ENCODE measurements around the gene RHBDF1. TPM values are rescaled to one million over a fixed set of nuclear protein-coding genes. Genes with fewer than 3 reads are reported as not detected.
A peak's percentile ranks its signal among the peaks of the same experiment; 100 is the strongest.

The RHBDF1 gene
- total RNA-seq, 1 experiment from 2014 or later = 26.3 TPM

DNA sequence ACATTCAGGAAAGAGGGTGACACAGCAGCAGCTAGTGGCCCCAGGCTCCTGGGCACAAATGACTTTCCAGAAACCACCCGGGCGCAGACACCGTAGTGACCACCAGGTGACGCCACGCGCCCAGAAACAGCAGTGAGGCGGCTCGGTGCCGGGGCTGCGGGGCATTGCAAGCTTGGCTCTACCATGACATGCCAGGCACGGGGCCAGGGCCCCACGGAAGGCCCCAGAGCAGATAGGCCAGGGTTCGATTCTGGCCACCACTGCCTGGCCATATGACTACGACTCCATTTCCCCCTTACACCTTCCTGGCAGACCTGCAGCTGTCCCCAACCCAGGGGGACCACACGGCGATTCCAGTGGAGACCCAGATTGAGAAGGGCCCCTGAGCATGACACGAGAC, 6.7 kb downstream of the RHBDF1 start:
- Histone ChIP-seq H3K27ac (ENCODE audit: low read length) (no peak overlapping the region), H3K36me3 (ENCODE audit: low read depth, low read length) (no peaks in the 10 kb centered on the region), H3K9ac (ENCODE audit: low read length) (no peak overlapping the region), H3K9me2 (replicated peaks; ENCODE audit: low read length) (no peaks in the 10 kb centered on the region), H3K79me2 (ENCODE audit: low read length) (peaks cover 16% of the 10 kb centered on the region), H3K4me2 (ENCODE audit: low read length) (no peak overlapping the region), H3K4me1 (ENCODE audit: insufficient read depth, low read length) (peaks cover 15% of the 10 kb centered on the region), H3F3A (ENCODE audit: low read length, unreplicated experiment) (no peaks in the 10 kb centered on the region), H2AFZ (ENCODE audit: low read length) (no peak overlapping the region), H3K9me3 (ENCODE audit: low read length) (no peaks in the 10 kb centered on the region), H3K27me3 (ENCODE audit: low read length) (no peaks in the 10 kb centered on the region), H3K4me3 (ENCODE audit: low read length) (no peak overlapping the region), H4K20me1 (ENCODE audit: low read length) (no peaks in the 10 kb centered on the region)
- ChIA-PET POLR2A (ENCODE audit: unreplicated experiment) (no interaction called here), CTCF (interaction anchor here (0.6 to 1.3 kb wide), 3 partner anchors 12 to 119 kb away, joined by 3 to 14 read pairs (median 7); partner anchors contain the start of genes POLR3K and SNRNP25)
- TF ChIP-seq, protein P1, sequence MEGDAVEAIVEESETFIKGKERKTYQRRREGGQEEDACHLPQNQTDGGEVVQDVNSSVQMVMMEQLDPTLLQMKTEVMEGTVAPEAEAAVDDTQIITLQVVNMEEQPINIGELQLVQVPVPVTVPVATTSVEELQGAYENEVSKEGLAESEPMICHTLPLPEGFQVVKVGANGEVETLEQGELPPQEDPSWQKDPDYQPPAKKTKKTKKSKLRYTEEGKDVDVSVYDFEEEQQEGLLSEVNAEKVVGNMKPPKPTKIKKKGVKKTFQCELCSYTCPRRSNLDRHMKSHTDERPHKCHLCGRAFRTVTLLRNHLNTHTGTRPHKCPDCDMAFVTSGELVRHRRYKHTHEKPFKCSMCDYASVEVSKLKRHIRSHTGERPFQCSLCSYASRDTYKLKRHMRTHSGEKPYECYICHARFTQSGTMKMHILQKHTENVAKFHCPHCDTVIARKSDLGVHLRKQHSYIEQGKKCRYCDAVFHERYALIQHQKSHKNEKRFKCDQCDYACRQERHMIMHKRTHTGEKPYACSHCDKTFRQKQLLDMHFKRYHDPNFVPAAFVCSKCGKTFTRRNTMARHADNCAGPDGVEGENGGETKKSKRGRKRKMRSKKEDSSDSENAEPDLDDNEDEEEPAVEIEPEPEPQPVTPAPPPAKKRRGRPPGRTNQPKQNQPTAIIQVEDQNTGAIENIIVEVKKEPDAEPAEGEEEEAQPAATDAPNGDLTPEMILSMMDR (conservative IDR thresholded peaks at IDR 0.05; ENCODE audit: low read depth, low read length) = peak; percentile 89
- TF ChIP-seq EZH2 (IDR thresholded peaks at IDR 0.05; ENCODE audit: low read length, unreplicated experiment) = no peak
- no peak for TF ChIP-seq EZH2phosphoT487 (IDR thresholded peaks at IDR 0.05; ENCODE audit: borderline replicate concordance, low read length)
- DNase-seq = peak; percentile 74
- intact Hi-C loops (cut with micrococcal nuclease) = loop anchor here (1.0 kb wide), 1 partner anchor 31 kb away; no protein-coding TSS in a partner anchor
- ATAC-seq = peak; percentile 80
- no TSS peak for BruUV-seq (replicated peaks)

DNA sequence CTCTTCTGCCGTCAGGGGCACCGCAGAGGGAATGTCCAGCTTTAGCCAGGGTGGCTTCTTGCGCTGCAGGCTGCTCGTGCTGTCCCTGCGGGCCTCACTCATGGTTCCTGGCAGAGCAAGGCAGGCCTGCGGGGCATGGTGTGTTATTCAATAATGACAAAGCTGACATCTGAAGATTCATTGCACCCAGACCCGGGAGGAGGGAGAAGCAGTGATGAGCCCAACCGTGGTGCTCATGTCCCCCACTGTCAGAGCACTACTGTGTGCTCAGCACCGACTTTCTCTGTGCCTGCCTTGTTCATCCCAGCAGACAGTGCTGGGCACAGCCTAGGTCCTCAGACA, 7.5 kb downstream of the RHBDF1 start:
- ChIA-PET CTCF (no interaction called here), POLR2A (ENCODE audit: unreplicated experiment) (no interaction called here)
- H3K4me1 ChIP-seq (ENCODE audit: insufficient read depth, low read length) = peaks cover 6% of the 10 kb centered on the region; the same call in 1 of the 2 replicates
- no peaks in the 10 kb centered on the region for H3F3A ChIP-seq (ENCODE audit: low read length, unreplicated experiment)
- H3K36me3 ChIP-seq (ENCODE audit: low read depth, low read length) = no peaks in the 10 kb centered on the region
- H3K4me3 ChIP-seq (ENCODE audit: low read length) = no peak overlapping the region
- peaks cover 8% of the 10 kb centered on the region; the same call in 1 of the 2 replicates for H3K79me2 ChIP-seq (ENCODE audit: low read length)
- H3K9me2 ChIP-seq (replicated peaks; ENCODE audit: low read length) = no peaks in the 10 kb centered on the region
- no peak overlapping the region for H3K4me2 ChIP-seq (ENCODE audit: low read length)
- no peak overlapping the region for H2AFZ ChIP-seq (ENCODE audit: low read length)
- intact Hi-C loops (cut with micrococcal nuclease) = loop anchor here (1.0 kb wide), 1 partner anchor 31 kb away; no protein-coding TSS in a partner anchor
- H4K20me1 ChIP-seq (ENCODE audit: low read length) = no peaks in the 10 kb centered on the region
- H3K27me3 ChIP-seq (ENCODE audit: low read length) = no peaks in the 10 kb centered on the region
- no peak overlapping the region for H3K27ac ChIP-seq (ENCODE audit: low read length)
- no peak for TF ChIP-seq EZH2 (IDR thresholded peaks at IDR 0.05; ENCODE audit: low read length, unreplicated experiment)
- TF ChIP-seq, protein P1 (conservative IDR thresholded peaks at IDR 0.05; ENCODE audit: low read depth, low read length) = no peak
- no peak for TF ChIP-seq EZH2phosphoT487 (IDR thresholded peaks at IDR 0.05; ENCODE audit: borderline replicate concordance, low read length)
- H3K9ac ChIP-seq (ENCODE audit: low read length) = no peak overlapping the region
- no peaks in the 10 kb centered on the region for H3K9me3 ChIP-seq (ENCODE audit: low read length)
- ATAC-seq = no peak
- no peak for DNase-seq
- BruUV-seq (replicated peaks) = no TSS peak

DNA sequence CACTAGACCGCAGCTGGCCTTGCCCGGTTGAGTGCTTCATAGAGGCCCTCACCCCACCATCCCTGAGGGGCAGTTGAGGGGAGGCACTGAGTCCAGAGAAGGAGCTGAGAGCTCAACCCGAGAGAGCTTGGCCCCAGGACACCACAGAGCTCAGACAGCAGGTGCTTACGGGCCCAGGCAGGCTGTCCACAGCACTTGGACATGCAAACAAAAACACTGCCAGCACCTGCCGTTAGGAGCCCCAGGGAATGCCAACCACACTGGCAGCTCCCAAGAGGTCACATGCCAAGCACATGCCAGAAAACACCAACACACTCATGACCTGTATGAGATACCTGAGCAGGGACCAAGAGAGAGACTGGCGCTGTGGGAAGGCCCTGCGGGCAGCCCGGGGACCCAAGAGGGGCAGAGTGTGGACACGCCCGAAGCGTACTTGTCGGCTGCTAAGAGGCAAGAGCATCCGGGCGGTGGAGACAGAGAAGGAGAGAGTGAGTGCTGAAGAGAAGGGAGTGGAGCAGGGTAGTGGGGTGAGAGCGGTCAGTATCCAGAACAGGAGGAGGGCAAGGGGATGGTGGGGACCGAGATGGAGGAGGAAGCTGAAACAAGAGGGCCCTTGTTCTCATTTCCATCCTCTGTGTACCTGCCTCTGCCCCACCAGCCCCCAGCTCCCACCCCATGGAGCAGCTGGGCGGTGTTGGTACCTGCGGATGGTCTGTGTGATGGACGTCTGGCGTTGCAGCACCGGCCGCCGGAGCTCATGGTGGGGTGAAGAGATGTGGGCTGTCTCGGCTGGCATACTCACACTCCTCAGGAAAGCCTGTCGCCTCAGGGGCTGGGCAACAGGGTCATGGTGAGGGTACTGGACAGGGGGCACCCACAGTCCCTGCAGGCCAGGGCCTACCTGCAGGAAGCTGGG, 8.2 kb downstream of the RHBDF1 start:
- intact Hi-C loops (cut with micrococcal nuclease) = no loop called here
- no peak for DNase-seq
- CTCF ChIA-PET = no interaction called here

More for the DNA sequence above, 8.2 kb downstream of the RHBDF1 start:
- H3K9me3 ChIP-seq (ENCODE audit: low read length) = no peaks in the 10 kb centered on the region
- no peaks in the 10 kb centered on the region for H3K27me3 ChIP-seq (ENCODE audit: low read length)
- H3K9me2 ChIP-seq (replicated peaks; ENCODE audit: low read length) = no peaks in the 10 kb centered on the region
- no peaks in the 10 kb centered on the region for H3K36me3 ChIP-seq (ENCODE audit: low read depth, low read length)
- H3K9ac ChIP-seq (ENCODE audit: low read length) = no peak overlapping the region
- BruUV-seq (replicated peaks) = no TSS peak
- TF ChIP-seq EZH2 (IDR thresholded peaks at IDR 0.05; ENCODE audit: low read length, unreplicated experiment) (no peak), EZH2phosphoT487 (IDR thresholded peaks at IDR 0.05; ENCODE audit: borderline replicate concordance, low read length) (no peak)
- TF ChIP-seq, protein P1 (conservative IDR thresholded peaks at IDR 0.05; ENCODE audit: low read depth, low read length) = no peak
- H3F3A ChIP-seq (ENCODE audit: low read length, unreplicated experiment) = no peaks in the 10 kb centered on the region
- ATAC-seq = no peak
- POLR2A ChIA-PET (ENCODE audit: unreplicated experiment) = no interaction called here
- H3K4me2 ChIP-seq (ENCODE audit: low read length) = no peak overlapping the region
- peaks cover 4% of the 10 kb centered on the region; the same call in 1 of the 2 replicates for H3K4me1 ChIP-seq (ENCODE audit: insufficient read depth, low read length)
- H3K79me2 ChIP-seq (ENCODE audit: low read length) = 0 out of 2 replicates have a peak, but pooled peaks cover 1% of the 10 kb centered on the region
- H4K20me1 ChIP-seq (ENCODE audit: low read length) = no peaks in the 10 kb centered on the region
- H3K27ac ChIP-seq (ENCODE audit: low read length) = no peak overlapping the region
- no peak overlapping the region for H2AFZ ChIP-seq (ENCODE audit: low read length)
- H3K4me3 ChIP-seq (ENCODE audit: low read length) = no peak overlapping the region
